ENCODE measurements around the gene OTUD6A. TPM values are rescaled to one million over a fixed set of nuclear protein-coding genes. Genes with fewer than 3 reads are reported as not detected.

The OTUD6A gene, protein sequence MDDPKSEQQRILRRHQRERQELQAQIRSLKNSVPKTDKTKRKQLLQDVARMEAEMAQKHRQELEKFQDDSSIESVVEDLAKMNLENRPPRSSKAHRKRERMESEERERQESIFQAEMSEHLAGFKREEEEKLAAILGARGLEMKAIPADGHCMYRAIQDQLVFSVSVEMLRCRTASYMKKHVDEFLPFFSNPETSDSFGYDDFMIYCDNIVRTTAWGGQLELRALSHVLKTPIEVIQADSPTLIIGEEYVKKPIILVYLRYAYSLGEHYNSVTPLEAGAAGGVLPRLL
- total RNA-seq: not detected in 2 replicates

DNA sequence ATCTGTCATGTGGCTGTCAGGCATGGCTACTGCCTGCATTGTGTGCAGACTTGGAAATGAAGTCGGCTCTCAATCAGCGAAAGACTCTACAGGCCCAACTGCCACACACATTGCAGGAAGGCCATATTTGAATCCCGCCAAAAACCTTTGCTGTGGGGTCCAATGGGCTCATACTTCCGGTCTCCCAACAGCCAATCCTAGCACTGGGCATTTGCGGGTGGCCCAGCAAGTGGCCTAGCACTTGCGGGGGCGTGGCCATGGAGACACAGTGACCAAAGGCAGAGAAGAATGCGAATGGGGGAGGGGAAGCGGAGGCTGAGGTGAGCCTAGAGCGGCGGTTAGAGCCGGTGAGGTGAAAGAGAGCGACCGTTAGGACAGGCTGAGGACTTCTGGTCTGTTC is at the start of gene OTUD6A:
TSS of gene OTUD6A (plus strand) at position 382 of the 400 bp plus-strand sequence. CDS start 68 bp downstream, outside the sequence.

DNA sequence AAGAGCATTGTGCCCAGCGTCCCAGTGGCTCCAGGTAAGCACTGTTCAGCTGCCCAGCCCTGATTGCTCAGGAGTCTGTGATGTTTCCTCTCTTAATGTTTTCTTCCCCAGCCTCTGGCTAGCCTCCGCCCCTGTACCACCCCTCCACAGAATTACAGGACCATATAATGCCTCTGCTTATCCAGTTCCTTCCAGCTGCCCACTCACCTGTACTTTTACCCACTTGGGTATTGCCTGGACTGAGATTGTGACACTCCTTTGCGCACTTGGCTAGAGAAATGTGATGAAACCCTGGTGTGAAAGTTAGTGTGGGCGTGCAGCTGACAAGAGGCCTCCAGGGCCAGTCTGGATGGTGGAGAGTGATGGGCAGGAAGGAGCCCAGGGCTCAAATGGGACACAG is 12.3 kb upstream of the OTUD6A start, which contains the start of gene AWAT2:
TSS of gene AWAT2 (minus strand) at position 14 of the 400 bp plus-strand sequence. CDS start at position 8, 6 bp downstream.

Other genes starting within 250 kb of the OTUD6A start
- gene AWAT2, start 12.5 kb upstream of the OTUD6A start, total RNA-seq: not detected in 2 replicates
- 44.7 and 45.2 TPM in 2 replicates for gene IGBP1, start 71.0 kb downstream of the OTUD6A start, total RNA-seq
- not detected in 2 replicates for gene DGAT2L6, start 115.0 kb downstream of the OTUD6A start, total RNA-seq
- not detected in 2 replicates for gene AWAT1, start 172.2 kb downstream of the OTUD6A start, total RNA-seq
- gene P2RY4, start 197.7 kb downstream of the OTUD6A start, total RNA-seq: 0.21 TPM in 1 of 2 replicates, not detected in the other
- not detected in 2 replicates for gene ARR3, start 205.9 kb downstream of the OTUD6A start, total RNA-seq
- not detected in 2 replicates for gene RAB41, start 219.7 kb downstream of the OTUD6A start, total RNA-seq
- gene PDZD11, start 227.5 kb downstream of the OTUD6A start, total RNA-seq: 52.3 and 58.8 TPM in 2 replicates
- gene KIF4A, start 227.6 kb downstream of the OTUD6A start, total RNA-seq: 9.3 and 11.4 TPM in 2 replicates